SK-N-SH treated with all-trans-retinoic acid at 6 μM for 48 hours (cell line): Measurements from ENCODE around the gene LRRC8A.
"Not testable (repeated sequence)": the region's sequence is repeated elsewhere in the genome, so short reads cannot be mapped to it uniquely, and the experiment has no call there.

Source experiments
- ARNTL ChIP-seq: fragments of 450-650 bp; formaldehyde crosslinking; IDR thresholded peaks from 2 replicates; pipeline ENCODE4 v1.5.0; 2020; ENCODE audit warnings: low read depth, mild to moderate bottlenecking, moderate library complexity, borderline replicate concordance
- BACH2 ChIP-seq: fragments of 250-450 bp; sonication (Bioruptor Pico); IDR thresholded peaks from 2 replicates; pipeline ENCODE4 v1.9.0; 2021; ENCODE audit warnings: mild to moderate bottlenecking, borderline replicate concordance
- CSRNP3 ChIP-seq: fragments of 250-450 bp; sonication (Bioruptor Pico); IDR thresholded peaks from 2 replicates; pipeline ENCODE4 v1.5.1; 2021; ENCODE audit warnings: mild to moderate bottlenecking, moderate library complexity
- ESRRG ChIP-seq: fragments of 250-450 bp; sonication (Bioruptor Pico); IDR thresholded peaks from 2 replicates; pipeline ENCODE4 v1.6.1; 2021; ENCODE audit warnings: mild to moderate bottlenecking
- GLIS3 ChIP-seq: fragments of 250-450 bp; sonication (Bioruptor Pico); IDR thresholded peaks from 2 replicates; pipeline ENCODE4 v1.5.0; 2020; ENCODE audit warnings: mild to moderate bottlenecking, moderate library complexity
- PATZ1 ChIP-seq: fragments of 250-450 bp; sonication (Bioruptor Pico); IDR thresholded peaks from 2 replicates; pipeline ENCODE4 v1.8.0; 2020; ENCODE audit warnings: mild to moderate bottlenecking, moderate library complexity, borderline replicate concordance
- RARB ChIP-seq: fragments of 250-450 bp; sonication (Bioruptor Pico); IDR thresholded peaks from 2 replicates; pipeline ENCODE4 v1.8.0; 2021; ENCODE audit warnings: mild to moderate bottlenecking, moderate library complexity
- SNAI2 ChIP-seq: fragments of 250-450 bp; sonication (Bioruptor Pico); IDR thresholded peaks from 2 replicates; pipeline ENCODE4 v1.5.0; 2020; ENCODE audit warnings: mild to moderate bottlenecking, moderate library complexity
- ZFP30 ChIP-seq: fragments of 450-650 bp; formaldehyde crosslinking; IDR thresholded peaks from 2 replicates; pipeline ENCODE4 v1.5.0; 2022; ENCODE audit warnings: mild to moderate bottlenecking, moderate library complexity
- ZNF565 ChIP-seq: fragments of 450-650 bp; formaldehyde crosslinking; conservative IDR thresholded peaks from 2 replicates; pipeline ENCODE4 v1.5.0; 2020; ENCODE audit warnings: low read depth, mild to moderate bottlenecking, moderate library complexity
- TF ChIP-seq, protein P1 (sequence below): fragments of 250-450 bp; sonication (Bioruptor Pico); IDR thresholded peaks from 2 replicates; pipeline ENCODE4 v1.5.1; 2020; ENCODE audit warnings: low read depth, mild to moderate bottlenecking, moderate library complexity

DNA sequence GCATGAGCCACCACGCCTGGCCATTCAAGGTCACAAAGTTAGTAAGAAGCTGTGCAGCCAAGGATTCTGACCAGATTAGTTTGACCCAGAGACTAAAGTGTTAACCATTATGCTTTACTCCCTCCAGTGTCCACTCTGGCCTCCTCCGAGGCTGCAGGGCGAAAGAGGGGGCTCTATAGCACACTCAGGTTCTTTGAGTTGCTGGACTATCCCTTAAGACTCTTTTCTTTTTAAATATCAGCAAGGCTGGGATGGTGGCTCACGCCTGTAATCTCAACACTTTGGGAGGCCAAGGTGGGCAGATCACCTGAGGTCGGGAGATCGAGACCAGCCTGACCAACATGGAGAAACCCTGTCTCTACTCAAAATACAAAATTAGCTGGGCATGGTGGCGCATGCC lies 63.0 kb downstream of the LRRC8A start:
- TF ChIP-seq GLIS3 (CRISPR knock-in tag); CSRNP3 (CRISPR knock-in tag); ARNTL (CRISPR knock-in tag); PATZ1 (CRISPR knock-in tag); ESRRG (CRISPR knock-in tag); ZNF565; RARB (CRISPR knock-in tag); ZFP30; BACH2 (CRISPR knock-in tag); SNAI2: not testable (repeated sequence)
- TF ChIP-seq, protein P1, sequence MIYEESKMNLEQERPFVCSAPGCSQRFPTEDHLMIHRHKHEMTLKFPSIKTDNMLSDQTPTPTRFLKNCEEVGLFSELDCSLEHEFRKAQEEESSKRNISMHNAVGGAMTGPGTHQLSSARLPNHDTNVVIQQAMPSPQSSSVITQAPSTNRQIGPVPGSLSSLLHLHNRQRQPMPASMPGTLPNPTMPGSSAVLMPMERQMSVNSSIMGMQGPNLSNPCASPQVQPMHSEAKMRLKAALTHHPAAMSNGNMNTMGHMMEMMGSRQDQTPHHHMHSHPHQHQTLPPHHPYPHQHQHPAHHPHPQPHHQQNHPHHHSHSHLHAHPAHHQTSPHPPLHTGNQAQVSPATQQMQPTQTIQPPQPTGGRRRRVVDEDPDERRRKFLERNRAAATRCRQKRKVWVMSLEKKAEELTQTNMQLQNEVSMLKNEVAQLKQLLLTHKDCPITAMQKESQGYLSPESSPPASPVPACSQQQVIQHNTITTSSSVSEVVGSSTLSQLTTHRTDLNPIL (CRISPR knock-in tag): not testable (repeated sequence)
